Esophagus muscularis mucosa (tissue), 4 donors: ENCODE data around the gene SLC35G3. TPM values are rescaled to one million over a fixed set of nuclear protein-coding genes. Genes with fewer than 3 reads are reported as not detected.

ENCODE experiments used
- DNase-seq: peaks from one replicate; pipeline ENCODE4 v3.0.0-alpha.2; 2017; ENCODE audit errors: extremely low spot score
- H3K27ac ChIP-seq, 4 donors: fragments of 200-600 bp; sonication (generic); replicated peaks in 1 of 4; 1 replicate in 3 of 4; 2 replicates in 1 of 4; pipeline ENCODE4 v1.5.1; 2016 to 2019; ENCODE audit warnings: mild to moderate bottlenecking in 1 of 4
- H3K27me3 ChIP-seq, 4 donors: fragments of 200-600 bp; sonication (generic); one replicate each; pipeline versions ENCODE4 v1.5.1 to v1.6.0; 2016 to 2019
- H3K36me3 ChIP-seq, 4 donors: fragments of 200-600 bp; sonication (generic); one replicate each; pipeline ENCODE4 v1.5.1; 2016 to 2019
- H3K4me1 ChIP-seq, 4 donors: fragments of 200-600 bp; sonication (generic); one replicate each; pipeline ENCODE4 v1.5.1; 2016 to 2019
- H3K4me3 ChIP-seq, 4 donors: fragments of 200-600 bp; sonication (generic); 1 replicate in 2 of 4; 2 replicates in 2 of 4; pipeline ENCODE4 v1.5.1; 2016 to 2019; ENCODE audit warnings: mild to moderate bottlenecking in 4 of 4, moderate library complexity in 1 of 4
- H3K9me3 ChIP-seq, 4 donors: fragments of 200-600 bp; sonication (generic); 1 replicate in 3 of 4; 2 replicates in 1 of 4; pipeline ENCODE4 v1.5.1; 2016 to 2019
- CTCF ChIP-seq, 3 experiments: fragments of 200-600 bp in 2 of 3; fragments of 450-650 bp in 1 of 3; sonication (generic) in 2 of 3; IDR thresholded peaks; one replicate each; pipeline ENCODE4 v1.5.1; 2017 to 2019; ENCODE audit warnings: antibody characterized with exemption in 3 of 3, mild to moderate bottlenecking in 2 of 3, moderate library complexity in 1 of 3
- EP300 ChIP-seq: sonication (generic); formaldehyde crosslinking; IDR thresholded peaks from one replicate; pipeline ENCODE4 v1.6.1; 2017; ENCODE audit warnings: antibody characterized with exemption
- POLR2A ChIP-seq: fragments of 450-650 bp; IDR thresholded peaks from one replicate; pipeline ENCODE4 v1.6.1; 2017; ENCODE audit warnings: antibody characterized with exemption, moderate library complexity, mild to moderate bottlenecking, low read depth
- POLR2AphosphoS5 ChIP-seq, 2 donors: sonication (generic); formaldehyde crosslinking; IDR thresholded peaks; one replicate each; pipeline ENCODE4 v1.6.1; 2017; ENCODE audit warnings: antibody characterized with exemption in 2 of 2
- WGBS: methylation state at CpG from one replicate; pipeline ENCODE4 v1.1.5; 2018; 5-methylcytosine and 5-hydroxymethylcytosine counted together
- intact Hi-C: fragments of 100-400 bp; cut with DNase I; formaldehyde crosslinking; loops from one replicate; pipeline ENCODE4 v1.15.1; 2023
- total RNA-seq, 4 donors: library from RNA; depleted of rRNA; stranded (reverse); fragments of >200 nt; gene quantifications; one replicate each; pipeline versions ENCODE4 v1.1.0 to v1.2.1, GENCODE V29; 2016

Gene SLC35G3
- total RNA-seq, 4 donors from 2014 or later = not detected

DNA sequence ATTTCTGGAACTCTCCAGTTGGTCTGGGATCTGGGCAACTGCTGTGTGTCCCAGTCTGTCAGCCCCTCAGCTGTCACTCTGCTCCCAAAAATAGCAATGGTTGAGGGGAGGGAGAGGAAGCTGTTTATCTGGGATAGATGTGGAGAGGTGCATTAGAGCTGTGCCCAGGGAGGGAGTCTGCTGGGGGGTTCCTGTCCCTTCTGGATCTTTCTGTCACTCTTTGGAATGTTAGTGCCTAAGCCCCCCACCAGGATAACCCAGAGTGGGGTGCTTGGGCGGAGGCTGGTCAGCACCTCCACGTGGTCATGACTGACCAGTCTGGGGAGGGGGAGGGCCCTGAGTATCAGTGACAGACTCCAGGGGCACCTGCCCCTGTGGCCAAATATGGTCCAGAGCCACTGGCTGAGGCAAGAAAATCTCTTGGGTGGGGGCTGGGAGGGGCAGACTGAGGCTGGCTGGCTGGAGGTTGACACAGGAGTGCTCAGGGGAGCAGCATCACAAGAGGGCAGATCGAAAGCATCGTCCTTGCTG, 46.8 kb downstream of the SLC35G3 start, which contains the start of gene UNC45B:
Gene UNC45B, plus strand, starts transcription at position 443 of the 531 bp plus-strand sequence. CDS start 447 bp downstream, outside the sequence.
- 90% methylated on average over 3 of the region's 4 CpGs for WGBS
- peaks cover 0 to 3% (median 0%) of the 10 kb centered on the region in 4 donors for H3K27me3 ChIP-seq
- no peaks in the 10 kb centered on the region for H3K9me3 ChIP-seq
- H3K4me3 ChIP-seq = no peak within 1 kb of the TSS
- intact Hi-C loops = no loop called here
- H3K4me1 ChIP-seq = peaks cover 0 to 4% (median 2%) of the 10 kb centered on the region in 4 donors
- DNase-seq = no peak
- TF ChIP-seq CTCF (IDR thresholded peaks at IDR 0.05) (no peak), POLR2AphosphoS5 (IDR thresholded peaks at IDR 0.05) (no peak)
- H3K27ac ChIP-seq = no peak within 1 kb of the TSS
- H3K36me3 ChIP-seq = peaks cover 0 to 12% (median 0%) of the 10 kb centered on the region in 4 donors

GRCh38 chr17:35146214-35146833, 47.9 kb downstream of the SLC35G3 start:
- H3K27ac ChIP-seq = no peak overlapping the region
- H3K9me3 ChIP-seq = no peaks in the 10 kb centered on the region
- H3K4me1 ChIP-seq = peaks cover 3 to 11% (median 11%) of the 10 kb centered on the region in 4 donors
- WGBS = 58% methylated on average over 4 of the region's 4 CpGs
- DNase-seq = no peak
- intact Hi-C loops = no loop called here
- H3K36me3 ChIP-seq = peaks cover 0 to 7% (median 0%) of the 10 kb centered on the region in 4 donors
- no peak for TF ChIP-seq POLR2A
- TF ChIP-seq POLR2AphosphoS5 (IDR thresholded peaks at IDR 0.05) = no peak
- TF ChIP-seq CTCF (IDR thresholded peaks at IDR 0.05) = no peak
- no peak for TF ChIP-seq EP300
- no peak overlapping the region for H3K4me3 ChIP-seq
- peaks cover 0 to 3% (median 0%) of the 10 kb centered on the region in 4 donors for H3K27me3 ChIP-seq

- no peak overlapping the region for H3K27ac ChIP-seq
- TF ChIP-seq POLR2AphosphoS5 (IDR thresholded peaks at IDR 0.05) (no peak), CTCF (IDR thresholded peaks at IDR 0.05) (no peak), POLR2A (no peak), EP300 (no peak)
- peaks cover 12 to 26% (median 23%) of the 10 kb centered on the region in 4 donors for H3K4me1 ChIP-seq
- intact Hi-C loops = loop anchor here (5.0 kb wide), 1 partner anchor 97 kb away; the partner anchor contains the start of gene SLFN5
- 82% methylated on average over 4 of the region's 4 CpGs for WGBS
- H3K36me3 ChIP-seq = peaks cover 0 to 4% (median under 1%) of the 10 kb centered on the region in 4 donors
- no peak overlapping the region for H3K4me3 ChIP-seq
- peaks cover 0 to 3% (median 0%) of the 10 kb centered on the region in 4 donors for H3K27me3 ChIP-seq
- no peaks in the 10 kb centered on the region for H3K9me3 ChIP-seq
- DNase-seq = no peak
Observed at GRCh38 chr17:35144840-35145239, 49.4 kb downstream of the SLC35G3 start.

Other genes with a start within 250 kb of the SLC35G3 start
- 1 to 10 TPM; 2.6 to 5.8 (median 4.5) TPM for gene CCT6B, start 232.9 kb downstream of the SLC35G3 start, total RNA-seq
- gene ZNF830, start 232.9 kb downstream of the SLC35G3 start, total RNA-seq = 10 to 100 TPM; 10.8 to 16.6 (median 12.6) TPM
- 10 to 100 TPM; 24.7 to 50.7 (median 32.1) TPM for gene LIG3, start 213.9 kb downstream of the SLC35G3 start, total RNA-seq
- 10 to 100 TPM; 19.5 to 40.9 (median 33.3) TPM for gene RFFL, start 130.7 kb downstream of the SLC35G3 start, total RNA-seq
- 10 to 100 TPM in 2 of 4 donors, 1 to 10 TPM in 2; 8.9 to 12.8 (median 10.7) TPM for gene RAD51D, start 74.5 kb downstream of the SLC35G3 start, total RNA-seq
- not detected for gene FNDC8, start 72.8 kb downstream of the SLC35G3 start, total RNA-seq
- gene NLE1, start 52.1 kb downstream of the SLC35G3 start, total RNA-seq = 10 to 100 TPM in 3 of 4 donors, 1 to 10 TPM in 1; 9.6 to 16.1 (median 13.8) TPM
- gene UNC45B, start 46.6 kb downstream of the SLC35G3 start, total RNA-seq = under 1 TPM in 3 of 4 donors, not detected in 1; under 0.01 to 0.23 (median 0.06) TPM
- 10 to 100 TPM; 17.9 to 33.4 (median 26.9) TPM for gene SLFN5, start 48.7 kb upstream of the SLC35G3 start, total RNA-seq
- gene SLFN11, start 179.2 kb upstream of the SLC35G3 start, total RNA-seq = 10 to 100 TPM; 16.2 to 30.5 (median 22.7) TPM
- gene SLFN12, start 238.1 kb upstream of the SLC35G3 start, total RNA-seq = 10 to 100 TPM in 1 of 4 donors, 1 to 10 TPM in 3; 6.6 to 11.2 (median 7.7) TPM